Body of pancreas (tissue), 4 donors: ENCODE data around the gene BCO1. TPM values are rescaled to one million over a fixed set of nuclear protein-coding genes. Genes with fewer than 3 reads are reported as not detected.

Source experiments
- ATAC-seq: fragments of 150-250 bp; one replicate; pipeline ENCODE4 v1.9.1; 2016
- DNase-seq, 4 donors: peaks; one replicate each; pipeline ENCODE4 v3.0.0-alpha.2; 2019
- H3K27ac ChIP-seq, 4 donors: fragments of 200-600 bp; sonication (generic); 1 replicate in 3 of 4; 2 replicates in 1 of 4; pipeline versions ENCODE4 v1.5.1 to v1.6.1; 2016 to 2019; ENCODE audit warnings: mild to moderate bottlenecking in 1 of 4, mixed read lengths in 1 of 4, moderate library complexity in 1 of 4
- H3K27me3 ChIP-seq, 2 donors: fragments of 200-600 bp; sonication (generic); one replicate each; pipeline ENCODE4 v1.6.0; 2016; ENCODE audit warnings: mild to moderate bottlenecking in 1 of 2
- H3K36me3 ChIP-seq, 2 donors: fragments of 200-600 bp; sonication (generic); replicated peaks in 1 of 2; 2 replicates each; pipeline ENCODE4 v1.5.1; 2016; ENCODE audit warnings: low read depth in 2 of 2; ENCODE audit not compliant: insufficient read depth in 1 of 2
- H3K4me1 ChIP-seq: fragments of 200-600 bp; sonication (generic); one replicate; pipeline ENCODE4 v1.6.0; 2016
- H3K4me3 ChIP-seq, 2 donors: fragments of 200-600 bp; sonication (generic); 1 replicate in 1 of 2; 2 replicates in 1 of 2; pipeline ENCODE4 v1.5.1; 2016 to 2019
- H3K9me3 ChIP-seq, 3 donors: fragments of 200-600 bp; sonication (generic); 1 replicate in 2 of 3; 2 replicates in 1 of 3; pipeline ENCODE4 v1.5.1; 2016
- CTCF ChIP-seq, 7 experiments: fragments of 450-650 bp in 4 of 7; fragments of 200-600 bp in 3 of 7; sonication (generic) in 3 of 7; IDR thresholded peaks; one replicate each; pipeline ENCODE4 v1.5.1; 2016 to 2019; ENCODE audit warnings: antibody characterized with exemption in 7 of 7
- POLR2A ChIP-seq, 3 donors: fragments of 450-650 bp; IDR thresholded peaks; one replicate each; pipeline ENCODE4 v1.6.1; 2016; ENCODE audit warnings: antibody characterized with exemption in 3 of 3, mild to moderate bottlenecking in 2 of 3
- WGBS, 2 donors: methylation state at CpG; one replicate each; pipeline ENCODE4 v1.1.5; 2017; 5-methylcytosine and 5-hydroxymethylcytosine counted together
- intact Hi-C: fragments of 100-400 bp; cut with DNase I; formaldehyde crosslinking; loops from one replicate; pipeline ENCODE4 v1.15.1; 2023
- total RNA-seq, 2 donors: library from RNA; depleted of rRNA; stranded (reverse); fragments of >200 nt; gene quantifications; one replicate each; pipeline ENCODE4 v1.1.0, GENCODE V29; 2016

Gene BCO1
- total RNA-seq, 2 donors from 2014 or later = not detected

DNA sequence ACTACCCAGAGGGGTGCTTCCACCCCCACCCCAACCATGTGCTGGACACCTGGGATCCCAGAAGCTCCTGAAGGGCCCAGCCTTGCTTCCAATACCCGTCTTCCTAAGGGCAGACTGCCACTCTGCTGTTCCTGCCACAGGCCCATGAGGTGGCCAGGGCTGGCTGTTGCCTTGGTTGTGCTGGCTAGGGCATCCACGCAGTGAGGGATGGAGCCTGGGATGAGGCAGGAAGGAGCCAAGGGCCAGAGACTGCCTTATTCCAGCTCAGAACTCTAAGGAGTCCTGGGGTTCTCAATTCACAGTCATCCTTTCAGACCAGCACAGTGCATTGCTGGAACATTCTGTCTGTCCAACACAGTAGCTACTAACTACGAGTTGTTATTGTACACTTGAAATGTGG lies 37.8 kb downstream of the BCO1 start:
- 75 to 83% methylated on average over 2 to 3 of the region's 3 CpGs for WGBS, 2 donors
- no peak overlapping the region for H3K27ac ChIP-seq

DNA sequence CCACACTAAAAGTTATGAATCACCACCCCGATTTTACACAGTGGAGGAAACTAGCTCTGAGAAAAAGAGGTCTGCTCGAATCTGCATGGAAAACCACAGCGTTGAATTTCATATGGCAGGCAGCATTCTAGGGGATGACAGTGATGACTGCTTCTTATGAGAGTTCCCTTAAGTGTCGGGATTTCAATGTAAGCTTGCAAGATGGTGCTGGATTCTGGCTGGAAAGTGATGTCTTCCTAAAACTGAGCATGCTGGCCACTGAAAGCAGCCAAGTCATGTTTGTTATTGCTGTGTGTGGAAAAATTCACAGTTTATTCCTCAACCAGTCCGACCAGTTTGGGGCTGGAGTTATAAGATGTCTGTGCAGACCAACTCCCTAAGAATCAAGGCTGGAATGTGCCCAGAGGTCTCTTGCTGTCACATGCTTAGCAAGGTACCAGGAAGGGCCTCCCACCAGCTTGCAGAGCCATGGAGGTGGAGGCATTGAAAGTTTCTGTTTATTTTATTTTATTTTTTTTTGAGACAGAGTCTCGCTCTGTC lies 39.1 kb downstream of the BCO1 start:
- WGBS, 2 donors = 62 to 69% methylated on average over 6 of the region's 6 CpGs
- H3K4me1 ChIP-seq = no peaks in the 10 kb centered on the region
- no peak for ATAC-seq

More for the DNA sequence above, 37.8 kb downstream of the BCO1 start:
- intact Hi-C loops = no loop called here
- no peak for TF ChIP-seq CTCF (IDR thresholded peaks at IDR 0.05)
- no peak for TF ChIP-seq POLR2A (IDR thresholded peaks at IDR 0.05)
- Histone ChIP-seq H3K9me3 (no peaks in the 10 kb centered on the region), H3K4me1 (no peaks in the 10 kb centered on the region), H3K4me3 (no peak overlapping the region), H3K36me3 (no peaks in the 10 kb centered on the region), H3K27me3 (no peaks in the 10 kb centered on the region)
- no peak for DNase-seq
- no peak for ATAC-seq

GRCh38 chr16:81278526-81278925 lies 40.0 kb downstream of the BCO1 start:
- no peak for TF ChIP-seq CTCF (IDR thresholded peaks at IDR 0.05)
- TF ChIP-seq POLR2A (IDR thresholded peaks at IDR 0.05) = no peak
- Histone ChIP-seq H3K9me3 (no peaks in the 10 kb centered on the region), H3K4me1 (no peaks in the 10 kb centered on the region), H3K27me3 (no peaks in the 10 kb centered on the region), H3K27ac (no peak overlapping the region), H3K4me3 (no peak overlapping the region), H3K36me3 (no peaks in the 10 kb centered on the region)
- intact Hi-C loops = no loop called here
- WGBS, 2 donors = 65 to 87% methylated on average over 4 of the region's 4 CpGs
- no peak for DNase-seq
- ATAC-seq = no peak

More for the DNA sequence above, 39.1 kb downstream of the BCO1 start:
- TF ChIP-seq CTCF (IDR thresholded peaks at IDR 0.05) (no peak), POLR2A (IDR thresholded peaks at IDR 0.05) (no peak)
- Histone ChIP-seq H3K4me3 (no peak overlapping the region), H3K36me3 (no peaks in the 10 kb centered on the region), H3K9me3 (no peaks in the 10 kb centered on the region), H3K27me3 (no peaks in the 10 kb centered on the region), H3K27ac (no peak overlapping the region)
- intact Hi-C loops = no loop called here
- DNase-seq = no peak

GRCh38 chr16:81279392-81279791 lies 40.9 kb downstream of the BCO1 start:
- TF ChIP-seq POLR2A (IDR thresholded peaks at IDR 0.05) (no peak), CTCF (IDR thresholded peaks at IDR 0.05) (no peak)
- DNase-seq (no peak), ATAC-seq (no peak)
- H3K36me3 ChIP-seq = no peaks in the 10 kb centered on the region
- H3K9me3 ChIP-seq = no peaks in the 10 kb centered on the region
- intact Hi-C loops = no loop called here
- 50 to 54% methylated on average over 4 of the region's 4 CpGs for WGBS, 2 donors
- H3K4me1 ChIP-seq = no peaks in the 10 kb centered on the region
- H3K27ac ChIP-seq = no peak overlapping the region
- H3K27me3 ChIP-seq = no peaks in the 10 kb centered on the region
- H3K4me3 ChIP-seq = no peak overlapping the region

DNA sequence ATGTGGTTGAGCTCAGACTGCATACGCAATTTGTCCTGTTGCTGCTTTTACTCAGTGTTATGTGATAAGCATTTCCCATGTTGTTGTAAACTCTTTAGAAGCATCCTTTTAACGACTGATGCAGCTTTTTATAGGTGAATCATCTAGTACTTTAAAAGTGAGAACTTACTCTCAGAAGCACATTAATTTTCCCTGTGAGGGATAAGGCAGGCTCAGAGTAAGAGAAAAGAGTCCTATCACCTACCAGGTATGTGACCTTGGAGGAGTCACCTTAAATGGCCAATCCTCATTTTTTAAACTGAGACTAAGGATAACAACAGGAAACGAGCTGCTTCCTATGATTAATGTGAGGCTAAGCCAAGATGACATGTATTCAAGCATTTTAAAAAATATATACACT lies 41.9 kb downstream of the BCO1 start:
- H3K9me3 ChIP-seq = no peaks in the 10 kb centered on the region
- TF ChIP-seq POLR2A (IDR thresholded peaks at IDR 0.05) (no peak), CTCF (IDR thresholded peaks at IDR 0.05) (no peak)

More for the DNA sequence above, 41.9 kb downstream of the BCO1 start:
- H3K4me3 ChIP-seq = no peak overlapping the region
- DNase-seq (no peak), ATAC-seq (no peak)
- H3K27ac ChIP-seq = no peak overlapping the region
- no peaks in the 10 kb centered on the region for H3K27me3 ChIP-seq
- no peaks in the 10 kb centered on the region for H3K4me1 ChIP-seq
- no peaks in the 10 kb centered on the region for H3K36me3 ChIP-seq
- intact Hi-C loops = no loop called here
- 34 to 36% methylated on average over 3 of the region's 3 CpGs for WGBS, 2 donors
